HepG2 (cell line): ENCODE results near the gene OTOP2. TPM values are rescaled to one million over a fixed set of nuclear protein-coding genes. Genes with fewer than 3 reads are reported as not detected.

Experiments used
- ATAC-seq: fragments of 200-7000 bp; cut with Tn5 transposase; 3 replicates; pipeline ENCODE4 v1.9.1; 2020; ENCODE audit warnings: mild to moderate bottlenecking, moderate library complexity
- BruUV-seq: library from RNA; stranded (reverse); fragments of 400-500 nt; replicated peaks from 2 replicates; lab custom pipeline; 2021; lab: Mats Ljungman, UMichigan
- CTCF ChIA-PET: fragments of 300-600 bp; formaldehyde crosslinking; extraction: SDS; loops from one replicate; lab custom pipeline; 2021; ENCODE audit warnings: low total read pairs, inconsistent platforms, low intra/inter-chr PET ratio; lab: Yijun Ruan, JAX
- POLR2A ChIA-PET: fragments of 350-600 bp; sonication (Branson Sonifier 250); formaldehyde crosslinking; loops from one replicate; lab custom pipeline; 2020; ENCODE audit warnings: antibody characterized with exemption, inconsistent platforms; lab: Yijun Ruan, JAX
- DNase-seq: peaks from one replicate; pipeline ENCODE4 v3.0.0-alpha.2; 2015; ENCODE audit warnings: low spot score
- FAIRE-seq: peaks from 3 replicates; lab custom pipeline; 2011; peaks lifted over from hg19 to GRCh38; lab: Jason Lieb, UNC
- H2AFZ ChIP-seq: one replicate; pipeline ENCODE4 v1.6.1; 2011; ENCODE audit warnings: low read length, inconsistent platforms
- H3K27ac ChIP-seq: fragments of 300-600 bp; 3 replicates; pipeline ENCODE4 v1.8.0; 2011; ENCODE audit warnings: mixed run types, mild to moderate bottlenecking, mixed read lengths, low read length, inconsistent platforms; ENCODE audit not compliant: insufficient read depth; ENCODE audit errors: extremely low read length
- H3K27me3 ChIP-seq, 2 experiments: fragments of 200-600 bp in 1 of 2; 2 replicates in 1 of 2; 3 replicates in 1 of 2; pipeline versions ENCODE4 v1.6.0 to v1.8.0; 2011; ENCODE audit warnings: low read length in 2 of 2, mild to moderate bottlenecking in 2 of 2, moderate library complexity in 2 of 2, inconsistent platforms in 1 of 2; ENCODE audit not compliant: insufficient read depth in 2 of 2, control insufficient read depth in 1 of 2
- H3K36me3 ChIP-seq, 2 experiments: fragments of 200-600 bp in 1 of 2; replicated peaks in 1 of 2; 2 replicates in 1 of 2; 3 replicates in 1 of 2; pipeline versions ENCODE4 v1.5.1 to v1.8.0; 2011; ENCODE audit warnings: low read length in 2 of 2, inconsistent platforms in 1 of 2; ENCODE audit not compliant: insufficient read depth in 2 of 2, control insufficient read depth in 1 of 2
- H3K4me1 ChIP-seq: 2 replicates; pipeline ENCODE4 v1.5.1; 2012; ENCODE audit warnings: low read length, inconsistent platforms; ENCODE audit not compliant: insufficient read depth
- H3K4me2 ChIP-seq: 2 replicates; pipeline ENCODE4 v1.6.0; 2011; ENCODE audit warnings: low read depth, low read length, inconsistent platforms
- H3K4me3 ChIP-seq, 3 experiments: fragments of 200-600 bp in 1 of 3; sonication (generic), shearing (Covaris generic) in 1 of 3; replicated peaks in 1 of 3; 2 replicates each; pipeline ENCODE4 v1.5.1; 2011 to 2016; ENCODE audit warnings: low read length in 3 of 3, inconsistent platforms in 2 of 3, low read depth in 2 of 3, mild to moderate bottlenecking in 2 of 3, control low read depth in 1 of 3, mixed read lengths in 1 of 3; ENCODE audit not compliant: insufficient read depth in 1 of 3
- H3K79me2 ChIP-seq: one replicate; pipeline ENCODE4 v1.6.1; 2011; ENCODE audit warnings: low read length, inconsistent platforms; ENCODE audit not compliant: insufficient read depth
- H3K9ac ChIP-seq: 2 replicates; pipeline ENCODE4 v1.6.0; 2011; ENCODE audit warnings: mild to moderate bottlenecking, low read depth, low read length, inconsistent platforms; ENCODE audit not compliant: insufficient read depth
- H3K9me3 ChIP-seq: 2 replicates; pipeline ENCODE4 v1.5.1; 2012; ENCODE audit warnings: mild to moderate bottlenecking, low read length
- H4K20me1 ChIP-seq: 2 replicates; pipeline ENCODE4 v1.6.0; 2011; ENCODE audit warnings: inconsistent platforms, mild to moderate bottlenecking, low read length, moderate library complexity; ENCODE audit not compliant: insufficient read depth
- BRD4 ChIP-seq: sonication (generic); formaldehyde crosslinking; IDR thresholded peaks from 2 replicates; pipeline ENCODE4 v1.4.0; 2020; ENCODE audit warnings: missing genetic modification reagents
- SATB2 ChIP-seq: sonication (generic); formaldehyde crosslinking; IDR thresholded peaks from 2 replicates; pipeline ENCODE4 v1.5.0; 2020; ENCODE audit warnings: missing genetic modification reagents
- ZNF605 ChIP-seq: sonication (generic); formaldehyde crosslinking; IDR thresholded peaks from 2 replicates; pipeline ENCODE4 v1.8.0; 2022; ENCODE audit warnings: mild to moderate bottlenecking, missing genetic modification reagents
- WGBS: methylation state at CpG from one replicate; pipeline ENCODE4 v1.1.6; 2017; ENCODE audit warnings: low lambda C conversion rate; 5-methylcytosine and 5-hydroxymethylcytosine counted together
- in situ Hi-C: cut with HindIII; loops from 2 replicates; pipeline ENCODE4 v1.10.0; 2017; ENCODE audit warnings: low pct_unique_long_range_greater_than_20kb; ENCODE audit not compliant: extremely low pct_ligation_motif_present
- intact Hi-C: fragments of 100-400 bp; cut with micrococcal nuclease; formaldehyde crosslinking; loops from one replicate; pipeline ENCODE4 v1.10.0; 2022; ENCODE audit not compliant: unreplicated experiment
- polyA plus RNA-seq, 8 experiments: library from polyadenylated mRNA; depleted of rRNA in 3 of 8; stranded (reverse) in 7 of 8; unstranded in 1 of 8; fragments of >200 nt; fragmentation: Illumina TruSeq in 4 of 8; extraction: Trizol in 4 of 8; gene quantifications; 2 replicates each; pipeline versions ENCODE4 v1.2.1 to v1.2.3, GENCODE V29; 2011 to 2016; ENCODE audit warnings: low read depth in 4 of 8, missing spikeins in 1 of 8, mixed read lengths in 1 of 8; ENCODE audit not compliant: insufficient read depth in 1 of 8
- total RNA-seq, 5 experiments: library from RNA; depleted of rRNA; stranded (reverse); fragments of >200 nt; fragmentation: Illumina TruSeq; extraction: Trizol; gene quantifications; 2 replicates each; pipeline ENCODE4 v1.2.3, GENCODE V29; 2016; ENCODE audit warnings: low read depth in 1 of 5
- TF ChIP-seq, protein P1 (sequence below): sonication (generic); formaldehyde crosslinking; IDR thresholded peaks from 2 replicates; pipeline ENCODE4 v1.4.0; 2020; ENCODE audit warnings: missing genetic modification reagents
- TF ChIP-seq, protein P2 (sequence below): sonication (generic); formaldehyde crosslinking; IDR thresholded peaks from 2 replicates; pipeline ENCODE4 v1.5.1; 2020; ENCODE audit warnings: missing genetic modification reagents, mild to moderate bottlenecking, borderline replicate concordance

The OTOP2 gene
- total and polyA plus RNA-seq, 2 of the 13 experiments (the other 11 are each of a cell fraction or from before 2014, with no cell fraction given): not detected

DNA sequence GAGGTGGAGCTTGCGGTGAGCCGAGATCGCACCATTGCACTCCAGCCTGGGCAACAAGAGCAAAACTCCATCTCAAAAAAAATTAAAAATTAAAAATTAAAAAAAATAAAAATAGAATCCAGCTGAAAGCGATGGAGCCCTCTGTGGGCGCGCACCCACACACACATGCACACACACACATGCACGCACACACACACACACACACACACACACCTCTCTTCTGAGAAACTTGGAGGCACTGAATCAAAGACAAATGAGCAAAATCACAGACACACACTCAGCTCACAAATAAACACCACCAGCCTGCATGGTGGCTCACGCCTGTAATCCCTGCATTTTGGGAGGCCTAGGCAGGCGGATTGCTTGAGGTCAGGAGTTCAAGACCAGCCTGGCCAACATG is 21.0 kb upstream of the OTOP2 start (continued):
- TF ChIP-seq, protein P1, sequence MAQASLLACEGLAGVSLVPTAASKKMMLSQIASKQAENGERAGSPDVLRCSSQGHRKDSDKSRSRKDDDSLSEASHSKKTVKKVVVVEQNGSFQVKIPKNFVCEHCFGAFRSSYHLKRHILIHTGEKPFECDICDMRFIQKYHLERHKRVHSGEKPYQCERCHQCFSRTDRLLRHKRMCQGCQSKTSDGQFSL (CRISPR knock-in tag): no peak
- TF ChIP-seq ZNF605 (CRISPR knock-in tag): no peak
- TF ChIP-seq, protein P2, sequence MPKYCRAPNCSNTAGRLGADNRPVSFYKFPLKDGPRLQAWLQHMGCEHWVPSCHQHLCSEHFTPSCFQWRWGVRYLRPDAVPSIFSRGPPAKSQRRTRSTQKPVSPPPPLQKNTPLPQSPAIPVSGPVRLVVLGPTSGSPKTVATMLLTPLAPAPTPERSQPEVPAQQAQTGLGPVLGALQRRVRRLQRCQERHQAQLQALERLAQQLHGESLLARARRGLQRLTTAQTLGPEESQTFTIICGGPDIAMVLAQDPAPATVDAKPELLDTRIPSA (CRISPR knock-in tag): no peak
- TF ChIP-seq, all 625 proteins: peak for 0

DNA sequence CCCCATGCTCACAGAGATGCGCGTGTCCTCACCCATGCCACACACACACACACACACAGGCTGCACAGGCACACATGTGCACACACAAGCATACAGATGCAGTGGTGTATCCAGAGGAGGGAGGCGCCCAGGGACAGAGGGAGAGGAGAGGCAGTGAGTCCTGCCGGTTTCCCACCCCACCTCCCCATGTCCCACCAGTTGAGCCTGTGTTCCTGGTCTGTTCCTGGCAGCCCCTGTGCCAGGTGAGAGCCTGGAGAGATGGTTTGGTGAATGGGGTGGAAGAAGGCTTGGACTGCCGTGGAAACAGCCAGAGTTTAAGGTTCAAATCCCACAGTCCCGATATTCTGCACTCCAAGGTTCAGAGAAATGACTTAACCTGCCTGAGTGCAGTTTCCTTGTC is 20.4 kb upstream of the OTOP2 start:
- in situ Hi-C loops (no loop called here), intact Hi-C loops (no loop called here)
- Histone ChIP-seq H3K9me3 (no peaks in the 10 kb centered on the region), H3K4me1 (no peaks in the 10 kb centered on the region), H3K27ac (no peak overlapping the region), H3K36me3 (no peaks in the 10 kb centered on the region), H3K27me3 (peaks cover 14 to 53% of the 10 kb centered on the region in 2 experiments), H3K4me3 (no peak overlapping the region), H3K79me2 (no peaks in the 10 kb centered on the region), H2AFZ (no peak overlapping the region), H3K9ac (no peak overlapping the region), H3K4me2 (no peak overlapping the region), H4K20me1 (no peaks in the 10 kb centered on the region)
- 3% methylated on average over 4 of the region's 6 CpGs for WGBS
- POLR2A ChIA-PET: no interaction called here
- FAIRE-seq: no peak
- no TSS peak for BruUV-seq
- CTCF ChIA-PET: no interaction called here
- TF ChIP-seq BRD4 (CRISPR knock-in tag): no peak
- TF ChIP-seq SATB2 (CRISPR knock-in tag): no peak
- ATAC-seq: no peak; the same call in 2 of the 3 replicates
- no peak for DNase-seq
